HG03280 (cell line): ENCODE data around the gene CYP21A2.
"Not testable (repeated sequence)": the region's sequence is repeated elsewhere in the genome, so short reads cannot be mapped to it uniquely, and the experiment has no call there.

Experiments
- ATAC-seq: cut with Tn5 transposase; IDR thresholded peaks from one replicate; pipeline ENCODE4 v1.9.1; 2021; ENCODE audit warnings: mild to moderate bottlenecking, moderate library complexity; ENCODE audit not compliant: unreplicated experiment

The CYP21A2 gene

GRCh38 chr6:32052626-32053025 lies 14.4 kb downstream of the CYP21A2 start:
- ATAC-seq = not testable (repeated sequence)

GRCh38 chr6:32053314-32053713 lies 15.1 kb downstream of the CYP21A2 start:
- not testable (repeated sequence) for ATAC-seq

GRCh38 chr6:32055756-32056155 lies 17.5 kb downstream of the CYP21A2 start:
- not testable (repeated sequence) for ATAC-seq

GRCh38 chr6:32056254-32056653 lies 18.0 kb downstream of the CYP21A2 start:
- no peak for ATAC-seq

GRCh38 chr6:32057966-32058365 lies 19.8 kb downstream of the CYP21A2 start:
- no peak for ATAC-seq

- ATAC-seq = no peak
Observed at GRCh38 chr6:32058511-32058963, 20.3 kb downstream of the CYP21A2 start.

GRCh38 chr6:32060966-32061655 lies 22.9 kb downstream of the CYP21A2 start:
- no peak for ATAC-seq

- ATAC-seq = no peak
Observed at GRCh38 chr6:32064706-32065105, 26.5 kb downstream of the CYP21A2 start.

GRCh38 chr6:32067521-32067920 lies 29.3 kb downstream of the CYP21A2 start:
- not testable (repeated sequence) for ATAC-seq

GRCh38 chr6:32068315-32068714 lies 30.1 kb downstream of the CYP21A2 start:
- ATAC-seq = not testable (repeated sequence)

- ATAC-seq = no peak
Observed at GRCh38 chr6:32068867-32069266, 30.7 kb downstream of the CYP21A2 start.

GRCh38 chr6:32069460-32069859 lies 31.2 kb downstream of the CYP21A2 start:
- no peak for ATAC-seq

GRCh38 chr6:32069878-32070515 lies 31.8 kb downstream of the CYP21A2 start:
- no peak for ATAC-seq

- ATAC-seq = no peak
Observed at GRCh38 chr6:32070814-32071543, 32.8 kb downstream of the CYP21A2 start.

- no peak for ATAC-seq
Observed at GRCh38 chr6:32073101-32073500, 34.9 kb downstream of the CYP21A2 start.

GRCh38 chr6:32073613-32074012 lies 35.4 kb downstream of the CYP21A2 start:
- ATAC-seq = no peak

GRCh38 chr6:32074996-32075532 lies 36.8 kb downstream of the CYP21A2 start:
- no peak for ATAC-seq

- no peak for ATAC-seq
Observed at GRCh38 chr6:32075781-32076180, 37.6 kb downstream of the CYP21A2 start.

GRCh38 chr6:32076321-32076809 lies 38.1 kb downstream of the CYP21A2 start:
- ATAC-seq = no peak

GRCh38 chr6:32079566-32080290 lies 41.5 kb downstream of the CYP21A2 start:
- ATAC-seq = no peak
